Endothelial cell of umbilical vein (primary cell): Measurements from ENCODE around the gene PTCH2. TPM values are rescaled to one million over a fixed set of nuclear protein-coding genes. Genes with fewer than 3 reads are reported as not detected.

Source experiments
- BruUV-seq: library from RNA; stranded (reverse); fragments of 400-500 nt; replicated peaks from 2 replicates; lab custom pipeline; 2021; lab: Mats Ljungman, UMichigan
- CTCF ChIA-PET: fragments of 300-600, 350-600 bp; sonication (Branson Sonifier 250); formaldehyde crosslinking; loops from one replicate; lab custom pipeline; 2021; ENCODE audit warnings: antibody characterized with exemption, inconsistent platforms; lab: Charles Lee
- POLR2A ChIA-PET: fragments of 300-600, 350-600 bp; sonication (Branson Sonifier 250); formaldehyde crosslinking; loops from one replicate; lab custom pipeline; 2021; ENCODE audit warnings: antibody characterized with exemption, inconsistent platforms; lab: Charles Lee
- DNase-seq: peaks from one replicate; pipeline ENCODE4 v3.0.0-alpha.2; 2011; ENCODE audit warnings: low read depth, low spot score
- FAIRE-seq: peaks from 2 replicates; lab custom pipeline; 2011; peaks lifted over from hg19 to GRCh38; lab: Jason Lieb, UNC
- H2AFZ ChIP-seq: 2 replicates; pipeline ENCODE4 v1.6.0; 2012; ENCODE audit warnings: low read depth, low read length, control low read depth, inconsistent platforms
- H3K27ac ChIP-seq: 2 replicates; pipeline ENCODE4 v1.5.1; 2011; ENCODE audit warnings: low read depth, mild to moderate bottlenecking, control low read depth, low read length, moderate library complexity; ENCODE audit not compliant: insufficient read depth
- H3K27me3 ChIP-seq, 2 experiments: 2 replicates each; pipeline versions ENCODE4 v1.6.0 to v1.6.1; 2011; ENCODE audit warnings: low read length in 2 of 2, mixed read lengths in 1 of 2; ENCODE audit not compliant: control insufficient read depth in 2 of 2, insufficient read depth in 2 of 2
- H3K36me3 ChIP-seq, 2 experiments: 2 replicates in 1 of 2; 3 replicates in 1 of 2; pipeline ENCODE4 v1.5.1; 2011; ENCODE audit warnings: low read length in 2 of 2, mild to moderate bottlenecking in 1 of 2, moderate library complexity in 1 of 2; ENCODE audit not compliant: control insufficient read depth in 2 of 2, insufficient read depth in 2 of 2; ENCODE audit errors: extremely low read depth in 1 of 2
- H3K4me1 ChIP-seq: 3 replicates; pipeline ENCODE4 v1.5.1; 2011; ENCODE audit warnings: mild to moderate bottlenecking, low read length; ENCODE audit not compliant: control insufficient read depth, insufficient read depth; ENCODE audit errors: extremely low read depth
- H3K4me2 ChIP-seq: 2 replicates; pipeline ENCODE4 v1.6.1; 2011; ENCODE audit warnings: low read length, control low read depth, mixed read lengths; ENCODE audit not compliant: insufficient read depth
- H3K4me3 ChIP-seq, 3 experiments: fragments of 200-600 bp in 1 of 3; sonication (generic), shearing (Covaris generic) in 1 of 3; replicated peaks in 1 of 3; 2 replicates each; pipeline ENCODE4 v1.5.1; 2011 to 2016; ENCODE audit warnings: control low read depth in 3 of 3, low read length in 3 of 3, mild to moderate bottlenecking in 2 of 3, inconsistent platforms in 1 of 3, low read depth in 1 of 3, moderate library complexity in 1 of 3; ENCODE audit not compliant: insufficient read depth in 1 of 3
- H3K79me2 ChIP-seq: 2 replicates; pipeline ENCODE4 v1.6.0; 2012; ENCODE audit warnings: low read length, inconsistent platforms; ENCODE audit not compliant: control insufficient read depth, insufficient read depth
- H3K9ac ChIP-seq: replicated peaks from 2 replicates; pipeline ENCODE3; 2011; ENCODE audit warnings: low read length, control low read depth; ENCODE audit not compliant: insufficient read depth; ENCODE audit errors: extremely low read depth
- H3K9me1 ChIP-seq: replicated peaks from 3 replicates; pipeline ENCODE4 v1.6.0; 2011; ENCODE audit warnings: mild to moderate bottlenecking, low read length; ENCODE audit not compliant: control insufficient read depth, insufficient read depth; ENCODE audit errors: extremely low read depth
- H3K9me3 ChIP-seq: replicated peaks from 2 replicates; pipeline ENCODE4 v1.5.1; 2012; ENCODE audit warnings: low read length, inconsistent platforms; ENCODE audit not compliant: control insufficient read depth, insufficient read depth
- H4K20me1 ChIP-seq: replicated peaks from 2 replicates; pipeline ENCODE3; 2011; ENCODE audit warnings: mild to moderate bottlenecking, low read length; ENCODE audit not compliant: control insufficient read depth, insufficient read depth; ENCODE audit errors: extremely low read depth
- CTCF ChIP-seq, 2 donors: IDR thresholded peaks; 1 replicate in 1 of 2; 2 replicates in 1 of 2; pipeline ENCODE4 v1.5.1; 2011; ENCODE audit warnings: low read length in 2 of 2, mild to moderate bottlenecking in 2 of 2, moderate library complexity in 2 of 2, control low read depth in 1 of 2, inconsistent platforms in 1 of 2, low read depth in 1 of 2; ENCODE audit not compliant: insufficient read depth in 1 of 2; ENCODE audit errors: extremely low read depth in 1 of 2
- EZH2 ChIP-seq: IDR thresholded peaks from 2 replicates; pipeline ENCODE4 v1.6.1; 2012; ENCODE audit warnings: borderline replicate concordance, low read depth, mild to moderate bottlenecking, moderate library complexity, low read length, inconsistent platforms; ENCODE audit not compliant: severe bottlenecking
- FOS ChIP-seq: IDR thresholded peaks from 2 replicates; pipeline ENCODE4 v1.6.1; 2011; ENCODE audit warnings: mild to moderate bottlenecking, low read length, moderate library complexity, borderline replicate concordance; ENCODE audit not compliant: insufficient read depth
- GATA2 ChIP-seq: IDR thresholded peaks from 2 replicates; pipeline ENCODE4 v1.7.0; 2011; ENCODE audit warnings: low read depth, mild to moderate bottlenecking, moderate library complexity, mixed read lengths, low read length; ENCODE audit not compliant: insufficient read length, insufficient read depth
- JUN ChIP-seq: IDR thresholded peaks from 2 replicates; pipeline ENCODE4 v1.6.1; 2011; ENCODE audit warnings: borderline replicate concordance, low read depth; ENCODE audit not compliant: insufficient read length, insufficient read depth
- MAX ChIP-seq: IDR thresholded peaks from 2 replicates; pipeline ENCODE4 v1.6.1; 2011; ENCODE audit not compliant: insufficient read depth, insufficient read length
- MYC ChIP-seq: IDR thresholded peaks from one replicate; pipeline ENCODE4 v1.6.1; 2011; ENCODE audit warnings: mild to moderate bottlenecking, low read depth, low read length
- POLR2A ChIP-seq: IDR thresholded peaks from 2 replicates; pipeline ENCODE4 v1.6.1; 2012; ENCODE audit warnings: low read depth, mild to moderate bottlenecking, control low read depth, low read length
- POLR2AphosphoS5 ChIP-seq: IDR thresholded peaks from 2 replicates; pipeline ENCODE4 v1.6.1; 2012; ENCODE audit warnings: low read depth, mild to moderate bottlenecking, control low read depth, low read length, moderate library complexity; ENCODE audit not compliant: insufficient read depth
- dilution Hi-C: fragments of 300-500 bp; cut with MboI; formaldehyde crosslinking; loops from one replicate; pipeline ENCODE4 v1.15.0; 2019; ENCODE audit warnings: low sequenced_read_pairs; ENCODE audit not compliant: extremely low pct_ligation_motif_present
- intact Hi-C: fragments of 100-400 bp; cut with micrococcal nuclease; formaldehyde crosslinking; loops from one replicate; pipeline ENCODE4 v1.10.0; 2022
- polyA plus RNA-seq, 4 experiments: library from polyadenylated mRNA; depleted of rRNA in 3 of 4; stranded (reverse) in 3 of 4; unstranded in 1 of 4; fragments of >200 nt; gene quantifications; 2 replicates each; pipeline versions ENCODE4 v1.2.1 to v1.2.3, GENCODE V29; 2011 to 2012; ENCODE audit warnings: missing spikeins in 1 of 4
- total RNA-seq: library from RNA; stranded (reverse); gene quantifications from 2 replicates; pipeline ENCODE4 v1.2.3, GENCODE V29; 2021

Gene PTCH2
- total and polyA plus RNA-seq, 2 donors (not counting 3 experiments of a cell fraction or from before 2014, with no cell fraction given) = 1.8 TPM

DNA sequence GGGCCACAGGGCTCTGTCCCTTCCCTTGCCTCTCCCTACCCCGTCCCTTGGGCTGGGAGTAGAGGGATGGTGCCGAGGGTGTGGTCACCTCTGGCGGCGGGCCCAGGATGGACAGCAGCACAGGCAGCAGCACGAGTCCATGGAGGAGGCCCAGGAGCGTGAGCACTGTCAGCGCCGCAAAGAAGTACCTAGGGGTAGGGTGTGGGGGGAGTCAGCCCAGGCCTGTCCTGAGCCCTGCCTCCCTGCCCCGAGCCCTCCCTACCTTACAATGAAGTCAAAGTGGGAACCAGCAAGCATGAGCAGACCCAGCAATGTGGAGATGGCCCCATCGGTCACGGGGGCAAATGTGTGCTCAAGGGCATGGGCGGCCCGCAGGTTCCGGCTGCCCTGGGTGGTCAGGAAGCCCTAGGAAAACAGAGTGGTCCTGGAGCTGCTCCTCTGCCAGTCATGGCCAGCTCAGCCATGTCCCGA is 20.0 kb downstream of the PTCH2 start:
- Histone ChIP-seq H2AFZ (no peak overlapping the region), H3K4me3 (no peak overlapping the region), H3K4me2 (no peak overlapping the region), H3K9ac (no peak overlapping the region), H3K79me2 (no peaks in the 10 kb centered on the region), H3K4me1 (peaks cover 10% of the 10 kb centered on the region), H3K36me3 (no peaks in the 10 kb centered on the region), H3K9me1 (no peaks in the 10 kb centered on the region), H3K27me3 (no peaks in the 10 kb centered on the region), H3K27ac (no peak overlapping the region), H3K9me3 (no peaks in the 10 kb centered on the region), H4K20me1 (no peaks in the 10 kb centered on the region)
- no TSS peak for BruUV-seq
- intact Hi-C loops = no loop called here
- FAIRE-seq = no peak
- no peak for TF ChIP-seq FOS
- no peak for TF ChIP-seq EZH2
- no peak for TF ChIP-seq POLR2A
- TF ChIP-seq MYC = no peak
- no peak for TF ChIP-seq JUN
- no peak for TF ChIP-seq GATA2
- no peak for TF ChIP-seq MAX
- TF ChIP-seq CTCF (IDR thresholded peaks at IDR 0.05; ENCODE audit: extremely low read depth in 1 of 2, insufficient read depth in 1 of 2, low read depth in 1 of 2, low read length in 2 of 2) = no peak
- TF ChIP-seq POLR2AphosphoS5 = no peak
- POLR2A ChIA-PET = interaction anchor here (1.1 to 7.3 kb wide), 2 partner anchors 14 to 23 kb away, joined by 4 to 97 read pairs; partner anchors contain the start of genes BTBD19, DYNLT4 and PLK3
- CTCF ChIA-PET = interaction anchor here (0.6 to 7.1 kb wide), 3 partner anchors 23 to 299 kb away, joined by 3 to 57 read pairs (median 9); partner anchors contain the start of gene PLK3
- dilution Hi-C loops = no loop called here
- no peak for DNase-seq
